ENCODE data around the gene ITGAD.

GRCh38 chr16:31360251-31360650, 32.9 kb upstream of the ITGAD start:
- TF ChIP-seq EZH2 (IDR thresholded peaks at IDR 0.05; ENCODE audit: borderline replicate concordance, insufficient read depth, low read depth, low read length, poor library complexity, severe bottlenecking) (no peak), CTCF (IDR thresholded peaks at IDR 0.05) (no peak)
